Stimulated activated CD4-positive, alpha-beta T cell treated with anti-CD3 and anti-CD28 coated beads, Interleukin-1b, Interleukin-23, amount 100 ng/mL, for 48 hours (primary cell): ENCODE results near the gene CKM.
A peak's percentile ranks its signal among the peaks of the same experiment; 100 is the strongest.
"Not testable (repeated sequence)": the region's sequence is repeated elsewhere in the genome, so short reads cannot be mapped to it uniquely, and the experiment has no call there.

Experiments used
- DNase-seq: peaks from one replicate; pipeline ENCODE4 v3.0.0-alpha.2; 2020

The CKM gene

DNA sequence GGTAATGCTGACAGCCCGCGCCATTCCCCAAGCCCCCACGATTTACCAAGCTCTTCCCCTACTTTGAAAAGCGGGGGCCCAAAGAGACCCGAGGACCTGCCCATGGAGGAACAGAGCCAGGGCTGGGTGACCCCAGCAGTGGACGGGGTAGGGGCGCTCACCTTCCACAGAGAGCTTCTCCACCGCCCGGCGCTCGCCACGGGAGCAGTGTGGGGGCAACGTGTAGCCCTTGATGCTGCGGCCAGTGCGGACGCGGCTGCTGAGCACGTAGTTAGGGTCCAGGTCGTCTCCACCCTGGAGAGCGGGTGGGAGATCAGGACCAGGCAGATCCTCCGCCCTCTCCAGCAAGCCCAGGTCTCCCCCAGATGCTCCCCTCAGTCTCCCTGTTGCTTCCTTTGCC, 7.4 kb downstream of the CKM start:
- DNase-seq, result no peak

DNA sequence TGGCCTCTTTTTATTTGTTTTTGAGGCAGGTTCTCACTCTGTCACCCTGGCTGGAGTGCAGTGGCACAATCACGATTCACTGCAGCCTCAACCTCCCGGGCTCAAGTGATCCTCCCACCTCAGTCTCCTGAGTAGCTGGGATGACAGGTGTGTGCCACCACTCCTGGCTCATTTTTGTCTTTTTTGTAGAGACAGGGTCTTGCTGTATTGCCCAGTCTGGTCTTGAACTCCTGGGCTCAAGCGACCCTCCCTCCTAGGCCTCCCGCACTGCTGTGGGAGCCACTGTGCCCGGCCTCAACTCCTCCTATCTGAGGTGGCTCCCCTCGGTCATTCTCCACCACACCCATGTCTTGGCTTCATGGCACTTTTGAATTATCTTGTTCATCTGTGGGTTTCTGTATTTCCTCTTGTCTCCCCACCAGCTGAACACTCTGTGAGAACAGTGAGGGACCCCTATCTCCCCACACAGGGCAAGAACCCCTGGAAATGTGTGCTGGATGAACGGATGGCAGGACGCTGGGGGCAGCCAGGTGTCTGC, 7.9 kb downstream of the CKM start:
- DNase-seq, result no peak

DNA sequence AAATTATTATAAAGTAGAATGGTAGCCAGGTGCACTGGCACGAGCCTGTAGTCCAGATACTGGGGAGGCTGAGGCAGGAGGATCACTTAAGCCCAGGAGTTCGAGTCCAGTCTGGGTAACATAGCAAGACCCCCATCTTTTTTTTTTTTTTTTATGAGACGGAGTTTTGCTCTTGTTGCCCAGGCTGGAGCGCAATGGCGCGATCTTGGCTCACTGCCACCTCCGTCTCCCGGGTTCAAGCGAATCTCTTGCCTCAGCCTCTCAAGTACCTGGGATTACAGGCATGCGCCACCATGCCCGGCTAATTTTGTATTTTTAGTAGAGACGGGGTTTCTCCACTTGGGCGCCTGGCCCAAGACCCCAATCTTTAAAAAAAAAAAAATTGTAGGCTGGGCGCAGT, 10.4 kb downstream of the CKM start:
- not testable (repeated sequence) for DNase-seq

DNA sequence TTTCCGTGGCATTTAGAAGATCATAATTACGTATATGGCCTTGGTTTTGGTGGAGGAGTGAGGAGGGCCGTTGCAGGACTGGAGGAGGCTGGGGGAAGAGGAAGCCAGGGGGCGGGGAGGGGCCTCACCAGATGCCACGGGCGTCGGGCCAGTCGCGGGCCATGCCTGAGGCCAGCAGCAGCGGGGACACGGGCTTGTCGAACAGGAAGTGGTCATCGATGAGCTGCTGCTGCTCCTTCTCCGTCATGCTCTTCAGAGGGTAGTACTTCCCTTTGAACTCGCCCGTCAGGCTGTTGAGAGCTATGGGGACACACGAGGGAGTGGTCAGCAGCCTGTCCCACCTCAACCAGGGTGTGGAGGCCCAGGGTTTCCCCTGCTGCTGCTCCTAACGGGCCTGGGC, 11.1 kb downstream of the CKM start:
- no peak for DNase-seq

DNA sequence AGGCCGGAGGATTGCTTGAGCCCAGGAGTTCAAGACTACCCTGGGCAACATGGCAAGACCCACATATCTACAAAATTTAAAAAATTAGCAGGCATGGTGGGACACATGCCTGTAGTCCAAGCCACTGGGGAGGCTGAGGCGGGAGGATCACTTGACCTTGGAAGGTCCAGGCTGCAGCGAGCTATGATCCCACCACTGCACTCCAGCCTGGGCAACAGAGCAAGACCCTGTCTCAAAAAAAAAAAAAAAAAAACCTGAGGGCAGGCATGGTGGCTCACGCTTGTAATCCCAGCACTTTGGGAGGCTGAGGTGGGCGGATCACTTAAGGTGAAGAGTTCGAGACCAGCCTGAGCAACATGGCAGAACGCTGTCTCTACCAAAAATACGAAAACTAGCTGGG, 13.4 kb downstream of the CKM start:
- DNase-seq, result not testable (repeated sequence)

DNA sequence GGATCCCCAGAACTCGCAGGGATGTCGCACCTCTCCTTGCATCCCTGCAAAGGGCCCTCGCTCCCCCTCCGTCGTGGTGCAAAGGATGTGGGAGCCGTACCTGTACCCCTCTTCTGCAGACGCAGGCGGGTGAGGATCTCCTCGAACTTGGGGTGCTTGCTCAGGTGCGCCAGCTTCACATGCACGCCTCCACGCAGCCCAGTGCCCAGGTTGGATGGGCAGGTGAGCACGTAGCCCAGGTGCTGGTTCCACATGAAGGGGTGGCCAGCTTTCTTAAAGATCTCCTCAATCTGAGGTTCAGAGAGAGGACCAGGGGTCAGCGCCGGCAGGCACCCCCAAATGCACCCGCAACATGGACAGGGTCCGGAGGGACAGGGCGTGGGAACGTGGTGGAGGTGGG, 15.3 kb downstream of the CKM start:
- DNase-seq, result no peak

DNA sequence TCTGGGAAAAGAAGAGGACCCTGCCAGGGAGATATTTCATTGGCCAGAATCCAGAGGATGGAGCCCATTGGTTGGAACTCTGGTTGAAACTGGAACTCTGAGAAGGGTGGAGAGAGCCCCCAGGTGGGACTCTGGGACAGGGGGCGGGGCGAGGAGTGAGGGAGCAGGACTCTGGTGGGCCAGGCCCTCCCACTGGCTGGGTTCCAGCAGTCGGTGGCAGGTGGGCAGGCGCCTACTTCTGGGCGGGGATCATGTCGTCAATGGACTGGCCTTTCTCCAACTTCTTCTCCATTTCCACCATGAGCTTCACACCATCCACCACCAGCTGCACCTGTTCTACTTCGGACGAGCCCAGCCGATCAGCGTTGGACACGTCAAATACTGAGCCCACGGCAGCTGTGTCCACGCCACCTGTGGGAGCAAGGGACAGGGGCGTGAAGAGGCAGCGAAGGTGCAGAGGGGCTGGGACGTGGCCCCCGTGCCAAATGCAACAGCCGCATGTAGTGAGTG, 16.1 kb downstream of the CKM start:
- no peak for DNase-seq

DNA sequence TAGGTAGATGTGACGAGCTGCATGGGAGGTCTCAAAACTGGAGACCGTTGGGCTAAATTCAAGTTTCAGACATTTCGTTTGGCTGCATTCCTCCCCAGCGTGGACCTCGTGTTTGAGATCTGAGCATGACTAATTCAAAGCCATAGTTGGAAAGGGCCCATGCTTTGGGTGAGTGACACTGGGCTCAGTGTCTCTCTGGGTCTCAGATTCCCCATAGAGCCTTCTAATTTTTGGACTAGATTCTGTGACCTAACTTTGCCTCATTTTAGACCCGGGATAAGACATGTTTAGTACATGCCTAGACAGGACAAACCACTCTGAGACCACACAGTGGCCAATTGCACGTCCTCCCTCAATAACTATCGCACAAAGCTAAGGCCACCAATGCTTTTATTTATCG, 16.6 kb downstream of the CKM start:
- no peak for DNase-seq

DNA sequence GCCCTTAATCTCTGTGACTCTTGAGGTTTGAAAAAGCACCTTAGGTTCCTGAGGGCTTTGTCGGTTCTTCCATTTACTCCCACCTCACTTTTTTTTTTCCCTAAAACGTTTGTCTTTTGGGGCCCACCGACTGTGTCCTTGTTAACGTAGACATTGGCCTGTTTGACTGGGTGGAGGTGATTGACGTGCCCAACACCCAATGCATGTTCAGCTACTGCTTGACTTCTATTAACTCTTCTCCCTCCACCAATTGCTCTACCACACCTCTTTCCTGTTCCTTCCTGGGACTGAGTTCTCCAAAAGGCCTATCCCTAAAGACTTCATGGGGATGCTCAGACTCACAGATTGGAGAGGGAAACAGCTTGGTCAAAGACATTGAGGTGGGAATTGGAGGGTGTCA, 17.3 kb downstream of the CKM start:
- no peak for DNase-seq

DNA sequence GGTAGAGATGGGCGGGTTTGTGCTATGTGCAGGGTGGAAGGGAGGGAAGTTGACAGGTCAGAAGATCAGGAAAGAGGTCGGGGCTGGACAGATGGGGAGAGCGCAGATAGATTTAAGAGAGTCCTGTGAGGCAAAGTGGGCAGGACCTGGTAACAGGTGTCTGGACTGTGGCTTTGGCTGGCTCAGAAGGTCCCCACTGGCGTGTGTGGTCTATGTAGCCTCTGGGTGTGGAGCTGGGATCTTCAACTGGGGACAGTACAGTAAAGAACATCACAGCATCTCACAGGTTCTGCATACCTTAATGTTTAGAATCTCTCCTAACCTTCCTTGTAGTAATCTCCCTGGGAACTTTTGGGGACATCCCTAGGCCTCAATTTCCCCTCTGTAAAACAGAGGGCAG, 17.7 kb downstream of the CKM start:
- no peak for DNase-seq

DNA sequence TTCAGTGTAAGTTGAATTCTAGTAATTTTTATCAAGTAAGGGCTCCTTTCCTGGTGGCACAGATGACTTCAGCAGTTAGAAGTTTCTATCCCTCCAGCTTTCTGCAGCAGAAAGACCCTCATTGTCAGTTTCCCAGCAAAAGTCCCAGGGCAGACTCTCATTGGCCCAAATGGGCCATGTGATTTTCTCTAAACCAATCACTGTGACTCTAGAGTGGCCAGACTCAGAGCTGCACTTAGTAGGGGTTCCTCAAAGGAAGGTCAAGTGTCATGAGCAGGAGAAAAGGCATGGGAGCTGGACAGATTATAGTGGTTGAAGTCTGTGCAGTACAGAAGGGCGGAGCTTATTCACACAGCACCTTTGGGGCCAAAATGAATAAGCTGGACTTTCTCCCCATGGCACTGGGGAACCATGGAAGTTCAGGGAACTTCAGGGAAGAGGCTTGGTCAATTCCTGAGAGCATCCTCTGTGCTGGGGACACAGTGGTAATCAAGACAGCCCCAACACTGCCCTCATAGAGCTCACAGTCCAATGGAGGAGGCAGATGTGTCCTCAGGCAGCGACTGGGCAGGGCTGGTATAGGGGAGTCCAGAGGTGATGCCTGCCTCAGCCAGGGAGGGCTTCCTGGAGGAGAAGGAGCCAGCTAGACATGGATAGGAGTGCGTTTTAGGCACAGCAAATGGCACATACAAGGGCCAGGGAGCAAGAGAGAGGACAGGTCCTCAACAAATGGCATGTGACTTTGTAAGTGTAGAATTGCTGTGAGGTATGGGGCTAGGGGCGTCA, 18.3 kb downstream of the CKM start:
- no peak for DNase-seq

DNA sequence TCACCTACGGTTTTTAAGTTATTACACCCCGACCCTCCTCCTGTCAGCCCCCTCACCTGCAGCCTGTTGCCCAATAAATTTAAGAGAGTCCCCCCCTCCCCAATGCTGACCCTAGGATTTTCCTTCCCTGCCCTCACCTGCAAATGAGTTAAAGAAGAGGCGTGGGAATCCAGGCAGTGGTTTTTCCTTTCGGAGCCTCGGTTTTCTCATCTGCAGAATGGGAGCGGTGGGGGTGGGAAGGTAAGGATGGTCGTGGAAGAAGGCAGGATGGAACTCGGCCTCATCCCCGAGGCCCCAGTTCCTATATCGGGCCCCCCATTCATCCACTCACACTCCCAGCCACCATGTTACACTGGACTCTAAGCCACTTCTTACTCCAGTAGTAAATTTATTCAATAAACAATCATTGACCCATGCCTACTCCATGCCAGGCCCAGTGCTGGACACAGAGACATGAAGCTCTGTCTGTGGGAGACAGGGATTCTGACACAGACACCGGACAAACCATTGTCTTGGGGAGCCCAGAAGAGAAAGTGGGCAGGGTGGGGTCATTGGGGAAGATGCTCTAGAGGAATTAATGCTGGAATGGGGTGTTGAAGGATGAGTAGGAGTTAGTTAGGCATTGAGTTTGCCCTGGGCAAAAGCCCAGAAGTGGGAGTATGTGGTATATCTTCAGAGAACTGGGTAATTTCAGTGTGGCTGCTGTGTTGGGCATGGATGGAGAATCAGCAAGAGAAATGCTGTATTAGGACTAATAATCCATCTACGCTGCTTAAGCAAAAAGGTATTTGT, 19.2 kb downstream of the CKM start:
- DNase-seq, result no peak

DNA sequence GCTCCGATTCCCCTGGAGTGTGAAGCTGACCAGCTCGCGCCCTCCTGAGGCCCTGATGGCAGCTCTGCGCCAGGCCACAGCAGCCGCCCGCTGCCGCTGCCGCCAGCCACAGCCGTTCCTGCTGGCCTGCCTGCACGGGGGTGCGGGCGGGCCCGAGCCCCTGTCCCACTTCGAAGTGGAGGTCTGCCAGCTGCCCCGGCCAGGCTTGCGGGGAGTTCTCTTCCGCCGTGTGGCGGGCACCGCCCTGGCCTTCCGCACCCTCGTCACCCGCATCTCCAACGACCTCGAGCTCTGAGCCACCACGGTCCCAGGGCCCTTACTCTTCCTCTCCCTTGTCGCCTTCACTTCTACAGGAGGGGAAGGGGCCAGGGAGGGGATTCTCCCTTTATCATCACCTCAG, 20.3 kb downstream of the CKM start:
- DNase-seq, result no peak

DNA sequence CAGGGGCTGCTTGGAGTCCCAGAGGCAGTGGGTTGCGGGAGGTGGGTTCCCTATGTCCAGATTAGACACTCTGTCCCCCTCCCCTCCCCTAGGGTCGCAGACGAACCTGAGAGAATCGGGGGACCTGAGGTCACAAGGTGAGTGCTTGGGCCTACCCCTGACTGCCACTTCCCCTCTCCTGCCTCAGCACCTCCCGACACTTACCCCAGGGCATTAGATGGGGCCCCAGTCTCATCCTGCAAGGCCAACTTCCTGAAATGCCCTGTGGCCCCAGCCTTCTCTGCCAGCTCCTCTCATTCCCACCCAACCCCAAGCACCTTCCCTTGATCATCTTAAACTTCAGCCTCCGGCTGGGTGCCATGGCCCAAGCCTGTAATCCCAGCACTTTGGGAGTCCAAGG, 23.0 kb downstream of the CKM start:
- no peak for DNase-seq

DNA sequence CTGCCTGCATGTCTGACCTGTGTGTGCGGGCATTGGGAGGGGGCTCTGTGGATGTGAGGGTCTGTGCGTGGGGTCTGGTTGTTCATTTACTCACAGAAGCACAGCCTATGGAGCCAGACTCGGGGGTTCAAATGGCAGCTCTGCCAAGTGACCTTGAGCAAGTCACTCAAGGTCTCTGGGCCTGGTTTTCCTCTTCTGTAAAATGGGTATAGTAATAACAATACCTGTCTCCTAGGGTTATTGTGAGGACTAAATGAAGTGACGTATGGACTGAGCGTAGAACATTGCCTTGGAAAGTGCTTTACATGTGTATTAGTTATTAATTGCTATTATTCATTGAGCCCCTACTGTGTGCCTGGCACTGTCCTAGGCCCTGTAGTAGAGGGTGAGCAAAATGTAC, 24.4 kb downstream of the CKM start:
- no peak for DNase-seq

DNA sequence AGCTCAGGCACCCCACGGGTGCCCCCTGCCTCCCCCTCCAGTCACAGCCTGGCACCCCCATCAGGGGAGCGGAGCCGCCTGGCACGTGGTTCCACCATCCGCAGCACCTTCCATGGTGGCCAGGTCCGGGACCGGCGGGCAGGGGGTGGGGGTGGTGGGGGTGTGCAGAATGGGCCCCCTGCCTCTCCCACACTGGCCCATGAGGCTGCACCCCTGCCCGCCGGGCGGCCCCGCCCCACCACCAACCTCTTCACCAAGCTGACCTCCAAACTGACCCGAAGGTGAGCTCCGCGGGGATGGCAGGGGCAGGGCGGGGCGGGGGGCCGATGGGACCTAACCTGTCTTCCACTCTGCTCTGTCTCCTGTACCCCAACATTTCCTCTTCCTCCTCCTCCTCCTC, 25.0 kb downstream of the CKM start:
- no peak for DNase-seq

DNA sequence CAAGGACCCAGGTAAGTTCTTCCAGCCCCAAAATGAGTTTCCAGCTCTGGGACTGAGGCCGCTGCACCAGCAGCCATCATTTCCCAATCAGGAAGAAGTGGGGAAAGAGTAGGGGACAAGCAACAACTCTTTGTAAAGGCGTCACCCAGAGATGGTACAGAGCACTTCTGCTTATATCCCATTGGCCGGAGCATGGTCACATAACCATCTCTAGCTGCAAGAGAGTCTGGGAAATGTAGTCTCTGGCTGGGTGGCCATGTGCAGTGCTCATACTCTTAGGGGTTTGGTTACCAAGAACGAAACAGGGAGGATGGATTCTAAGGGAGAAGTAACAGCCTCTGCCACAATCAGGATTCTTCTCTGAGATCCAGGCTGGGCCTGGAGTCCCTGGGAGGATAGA, 26.3 kb downstream of the CKM start:
- DNase-seq, result no peak

DNA sequence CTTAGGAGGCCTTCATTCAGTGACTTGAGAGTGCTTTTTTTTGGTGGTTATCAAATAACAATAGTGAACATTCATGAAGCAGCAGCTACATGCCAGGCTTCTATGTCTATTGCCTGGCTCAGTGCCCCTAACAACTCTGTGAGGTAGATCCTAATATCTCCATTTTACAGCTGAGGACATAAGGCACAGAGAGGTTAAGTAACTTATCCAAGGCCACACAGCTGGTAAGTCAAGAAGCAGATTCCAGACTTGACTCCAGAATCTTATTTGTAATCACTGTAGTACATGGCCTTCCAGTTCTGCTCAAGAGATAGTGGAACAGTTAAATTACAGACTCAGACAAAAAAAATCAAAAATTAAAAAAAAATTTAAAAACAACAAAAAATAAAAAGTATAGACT, 26.8 kb downstream of the CKM start:
- no peak for DNase-seq

DNA sequence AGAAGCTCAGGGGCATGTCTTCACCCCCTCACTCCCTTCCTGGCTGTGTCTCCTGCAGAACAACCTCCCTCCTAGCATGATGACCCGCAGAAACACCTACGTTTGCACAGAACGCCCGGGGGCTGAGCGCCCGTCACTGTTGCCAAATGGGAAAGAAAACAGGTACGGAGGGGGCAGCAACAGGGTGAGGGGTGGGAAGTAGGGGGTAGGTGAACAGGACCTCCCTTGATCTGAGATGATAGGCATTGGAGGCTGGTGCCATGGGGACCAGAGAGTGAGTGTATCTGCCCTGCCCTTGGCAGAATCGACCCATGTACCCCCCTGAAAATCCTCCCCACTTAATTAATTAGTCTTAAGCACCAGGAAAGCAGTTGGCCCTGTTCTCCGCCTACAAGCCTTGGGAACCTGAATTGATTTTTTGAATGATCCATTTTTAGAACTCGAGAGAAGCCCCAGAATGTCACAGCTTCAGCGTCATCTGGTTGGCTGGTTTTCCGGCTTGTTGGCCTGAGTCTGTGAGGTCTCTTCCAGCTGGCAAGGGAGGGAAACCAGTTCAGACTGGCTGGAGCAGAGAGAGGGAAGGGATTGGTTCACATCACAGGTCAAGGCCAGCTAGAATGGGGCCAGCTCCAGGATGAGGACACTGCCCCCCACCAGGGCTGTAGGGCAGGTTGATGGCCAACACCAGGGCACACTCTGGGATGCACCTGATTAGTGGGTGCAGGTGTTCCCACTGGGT, 28.2 kb downstream of the CKM start:
- no peak for DNase-seq

DNA sequence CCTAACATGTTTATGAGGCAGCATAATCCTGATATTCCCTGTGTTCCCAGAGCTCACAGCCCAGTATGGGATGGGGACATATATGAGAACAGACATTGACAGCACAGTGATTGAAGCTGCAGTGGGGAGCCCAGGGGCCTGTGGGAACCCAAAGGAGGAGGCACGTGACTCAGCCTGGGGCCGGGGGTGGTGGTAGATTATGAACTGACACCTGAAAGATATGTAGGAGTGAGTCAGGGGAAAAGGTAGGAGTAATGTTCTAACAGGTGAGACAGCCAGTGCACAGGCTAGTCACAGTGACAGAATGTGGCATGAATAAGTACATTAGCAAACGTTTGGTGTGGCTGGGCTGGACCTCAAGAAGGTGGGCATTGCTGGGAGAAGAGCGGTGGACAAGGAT, 29.0 kb downstream of the CKM start:
- peak; percentile 36 for DNase-seq

DNA sequence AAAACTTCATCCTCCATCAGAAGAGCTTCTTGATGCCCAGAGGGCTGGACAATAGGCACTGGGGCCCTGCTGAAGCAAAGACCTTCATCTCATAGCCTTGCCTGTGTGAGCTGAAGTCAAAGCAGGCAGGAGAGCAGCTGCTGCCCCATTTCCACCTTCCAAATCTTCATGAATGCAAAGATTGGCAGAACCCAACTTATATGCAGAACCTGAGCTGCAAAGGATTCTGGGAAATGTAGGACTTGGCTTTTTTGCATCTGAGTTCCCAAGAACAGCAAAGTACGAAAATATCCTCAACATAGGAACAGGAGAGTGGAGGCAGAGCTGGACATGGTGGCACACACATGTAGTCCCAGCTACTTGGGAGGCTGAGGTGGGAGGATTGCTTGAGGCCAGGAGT, 30.8 kb downstream of the CKM start:
- DNase-seq, result no peak

DNA sequence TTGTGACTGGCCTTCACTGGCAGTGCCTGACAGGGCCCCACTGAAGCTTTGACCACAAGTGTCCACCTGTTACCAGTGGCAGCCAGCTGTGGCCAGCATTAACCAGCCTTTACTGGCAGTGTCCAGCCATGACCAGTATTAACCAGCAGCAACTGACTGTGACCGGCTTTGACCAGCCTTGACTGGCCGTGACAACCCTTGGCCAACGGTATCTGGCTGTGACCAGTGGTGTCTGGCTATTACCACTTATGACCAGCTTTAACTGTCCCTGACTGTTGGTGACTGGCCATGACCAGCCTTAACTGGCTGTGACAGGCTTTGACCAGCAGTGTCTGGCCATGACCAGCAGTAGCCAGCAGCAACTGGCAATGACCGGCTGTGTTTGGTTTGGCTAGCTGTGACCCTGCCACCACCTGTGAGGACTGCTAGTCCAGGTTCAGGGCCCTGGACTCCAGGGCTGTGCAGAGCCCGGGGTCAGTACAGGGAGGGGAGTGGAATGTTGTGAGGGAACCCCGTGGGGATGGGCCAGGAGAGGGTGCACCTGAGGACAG, 32.2 kb downstream of the CKM start:
- no peak for DNase-seq

DNA sequence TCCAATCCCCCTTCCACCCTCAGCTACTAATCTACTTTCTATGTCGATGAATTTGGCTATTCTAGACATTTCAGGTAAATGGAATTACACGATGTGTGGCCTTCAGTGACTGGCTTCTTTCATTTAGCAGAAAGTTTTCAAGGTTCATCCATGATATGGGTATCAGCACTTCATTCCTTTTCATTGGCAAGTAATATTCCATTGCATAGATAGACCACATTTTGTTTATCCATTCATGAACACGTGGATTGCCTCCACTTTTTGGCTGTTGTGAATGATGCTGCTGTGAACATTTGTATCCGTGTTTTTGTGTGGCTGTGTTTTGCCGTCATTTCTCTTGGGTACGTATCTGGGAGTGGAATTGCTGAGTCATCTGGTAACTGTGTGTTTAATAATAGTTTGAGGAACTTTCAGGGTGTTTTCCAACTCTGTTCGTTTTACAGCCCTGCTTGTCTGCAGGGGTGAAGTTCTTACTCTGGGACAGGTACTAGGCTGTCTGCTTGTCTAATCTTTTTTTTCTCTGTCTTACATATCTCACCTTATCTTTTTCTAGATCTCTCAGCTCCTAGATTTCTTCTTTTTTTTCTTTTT, 39.1 kb downstream of the CKM start:
- no peak for DNase-seq
